GM12892 (cell line): Measurements from ENCODE around the gene MLPH.

ENCODE experiments used
- POLR2A ChIP-seq: IDR thresholded peaks from 2 replicates; pipeline ENCODE4 v1.6.1; 2011; ENCODE audit warnings: low read depth, low read length, control low read depth
- TAF1 ChIP-seq: IDR thresholded peaks from 2 replicates; pipeline ENCODE4 v1.6.1; 2011; ENCODE audit warnings: low read depth, mild to moderate bottlenecking, control low read depth, low read length, borderline replicate concordance

- TF ChIP-seq TAF1: no peak
- TF ChIP-seq POLR2A: no peak
Measured at GRCh38 chr2:237488295-237488694, 1.2 kb downstream of the MLPH start.
